DOHH2 (cell line): ENCODE data around the gene MEIOB.
A peak's percentile ranks its signal among the peaks of the same experiment; 100 is the strongest.

Experiments used
- H3F3A ChIP-seq: fragments of 200-600 bp; sonication (generic), shearing (Covaris generic); 2 replicates; pipeline ENCODE4 v1.6.0; 2016; ENCODE audit warnings: antibody characterized with exemption, mild to moderate bottlenecking; ENCODE audit not compliant: control insufficient read depth, insufficient read depth
- H3K27ac ChIP-seq: fragments of 200-600 bp; sonication (generic); 2 replicates; pipeline ENCODE4 v1.5.1; 2014; ENCODE audit warnings: low read depth, mild to moderate bottlenecking, low read length, moderate library complexity
- H3K27me3 ChIP-seq: fragments of 200-600 bp; sonication (generic); 2 replicates; pipeline ENCODE4 v1.6.1; 2014; ENCODE audit warnings: mild to moderate bottlenecking, low read length, mixed read lengths; ENCODE audit not compliant: control insufficient read depth
- H3K36me3 ChIP-seq: fragments of 200-600 bp; sonication (generic); 2 replicates; pipeline ENCODE4 v1.6.1; 2014; ENCODE audit warnings: mild to moderate bottlenecking, low read length, moderate library complexity, mixed read lengths; ENCODE audit not compliant: control insufficient read depth
- H3K4me1 ChIP-seq: fragments of 200-600 bp; sonication (generic); 2 replicates; pipeline ENCODE4 v1.6.1; 2014; ENCODE audit warnings: mild to moderate bottlenecking, low read length, mixed read lengths; ENCODE audit not compliant: control insufficient read depth
- H3K4me2 ChIP-seq: fragments of 200-600 bp; sonication (generic); 2 replicates; pipeline ENCODE4 v1.6.0; 2014; ENCODE audit warnings: mild to moderate bottlenecking, low read length, moderate library complexity
- H3K4me3 ChIP-seq: fragments of 200-600 bp; sonication (generic); 2 replicates; pipeline ENCODE4 v1.5.1; 2014; ENCODE audit warnings: mild to moderate bottlenecking, low read length, mixed read lengths
- H3K79me2 ChIP-seq: fragments of 200-600 bp; sonication (generic); 2 replicates; pipeline ENCODE4 v1.6.1; 2014; ENCODE audit warnings: mild to moderate bottlenecking, low read length, mixed read lengths; ENCODE audit not compliant: control insufficient read depth
- H3K9me2 ChIP-seq: fragments of 200-600 bp; sonication (generic); replicated peaks from 2 replicates; pipeline ENCODE4 v1.6.1; 2014; ENCODE audit warnings: mild to moderate bottlenecking, low read length, mixed read lengths; ENCODE audit not compliant: control insufficient read depth
- H3K9me3 ChIP-seq: fragments of 200-600 bp; sonication (generic); 2 replicates; pipeline ENCODE4 v1.6.1; 2014; ENCODE audit warnings: antibody characterized with exemption, low read length, mixed read lengths; ENCODE audit not compliant: control insufficient read depth, insufficient read depth
- H4K20me1 ChIP-seq: fragments of 200-600 bp; sonication (generic); 2 replicates; pipeline ENCODE4 v1.6.0; 2014; ENCODE audit warnings: low read depth, mild to moderate bottlenecking, antibody characterized with exemption, low read length, moderate library complexity; ENCODE audit not compliant: control insufficient read depth, insufficient read depth
- EZH2phosphoT487 ChIP-seq: fragments of 200-600 bp; sonication (generic); IDR thresholded peaks from 2 replicates; pipeline ENCODE4 v1.6.1; 2017; ENCODE audit warnings: borderline replicate concordance, mild to moderate bottlenecking, antibody characterized with exemption, low read length, moderate library complexity, mixed read lengths
- TF ChIP-seq, protein P1 (sequence below): fragments of 200-600 bp; sonication (generic); IDR thresholded peaks from one replicate; pipeline ENCODE4 v1.5.1; 2014; ENCODE audit warnings: antibody characterized with exemption, mild to moderate bottlenecking, low read depth, low read length; ENCODE audit not compliant: poor library complexity, severe bottlenecking

Gene MEIOB

DNA sequence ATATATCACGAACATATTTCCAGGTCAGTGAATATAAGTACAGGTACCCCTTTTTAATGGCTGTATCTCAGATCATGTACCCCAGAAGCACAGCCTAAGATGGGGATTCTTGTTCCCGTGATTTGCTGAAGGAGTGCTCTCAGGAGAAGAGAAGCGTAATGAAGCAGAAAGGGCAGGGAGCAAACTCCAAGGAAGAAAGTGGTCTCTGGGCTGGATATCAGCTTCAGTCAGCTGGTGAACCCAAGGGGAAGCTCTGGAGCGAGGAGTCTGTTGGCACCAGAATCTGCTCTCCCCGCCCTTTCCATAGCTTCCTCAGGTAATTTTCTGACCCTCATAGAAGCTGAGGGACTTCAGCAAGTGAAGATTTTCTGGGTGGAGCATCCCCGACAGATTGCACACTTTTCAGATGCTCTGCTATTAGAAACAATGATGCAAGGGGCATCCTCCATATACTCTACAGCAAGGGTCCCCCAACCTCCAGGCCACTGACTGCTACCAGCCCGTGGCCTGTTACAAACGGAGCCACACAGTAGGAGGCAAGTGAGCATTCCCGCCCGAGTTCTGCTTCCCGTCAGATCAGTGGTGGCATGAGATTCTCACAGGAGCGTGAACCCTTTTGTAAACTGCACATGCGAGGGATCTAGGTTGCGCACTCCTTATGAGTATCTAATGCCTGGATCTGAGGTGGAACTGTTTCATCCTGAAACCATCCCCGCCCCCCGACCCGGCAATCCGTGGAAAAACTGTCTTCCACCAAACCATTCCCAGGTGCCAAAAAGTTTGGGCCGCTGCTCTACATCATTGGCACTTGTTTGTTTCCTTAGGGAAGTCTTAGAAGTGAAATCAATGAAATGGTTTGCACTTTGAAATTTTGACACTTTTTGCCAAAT, 40.5 kb downstream of the MEIOB start:
- Histone ChIP-seq H3K4me2 (no peak overlapping the region), H3K4me1 (peaks cover 16% of the 10 kb centered on the region), H3K9me2 (no peaks in the 10 kb centered on the region), H4K20me1 (0 out of 2 replicates have a peak, but pooled peaks cover 7% of the 10 kb centered on the region), H3K79me2 (peaks cover 22% of the 10 kb centered on the region), H3K27ac (no peak overlapping the region), H3K36me3 (no peaks in the 10 kb centered on the region), H3F3A (peaks cover 5% of the 10 kb centered on the region; the same call in 1 of the 2 replicates), H3K27me3 (peaks cover 2% of the 10 kb centered on the region; the same call in 1 of the 2 replicates), H3K4me3 (no peak overlapping the region), H3K9me3 (no peaks in the 10 kb centered on the region)
- TF ChIP-seq, protein P1, sequence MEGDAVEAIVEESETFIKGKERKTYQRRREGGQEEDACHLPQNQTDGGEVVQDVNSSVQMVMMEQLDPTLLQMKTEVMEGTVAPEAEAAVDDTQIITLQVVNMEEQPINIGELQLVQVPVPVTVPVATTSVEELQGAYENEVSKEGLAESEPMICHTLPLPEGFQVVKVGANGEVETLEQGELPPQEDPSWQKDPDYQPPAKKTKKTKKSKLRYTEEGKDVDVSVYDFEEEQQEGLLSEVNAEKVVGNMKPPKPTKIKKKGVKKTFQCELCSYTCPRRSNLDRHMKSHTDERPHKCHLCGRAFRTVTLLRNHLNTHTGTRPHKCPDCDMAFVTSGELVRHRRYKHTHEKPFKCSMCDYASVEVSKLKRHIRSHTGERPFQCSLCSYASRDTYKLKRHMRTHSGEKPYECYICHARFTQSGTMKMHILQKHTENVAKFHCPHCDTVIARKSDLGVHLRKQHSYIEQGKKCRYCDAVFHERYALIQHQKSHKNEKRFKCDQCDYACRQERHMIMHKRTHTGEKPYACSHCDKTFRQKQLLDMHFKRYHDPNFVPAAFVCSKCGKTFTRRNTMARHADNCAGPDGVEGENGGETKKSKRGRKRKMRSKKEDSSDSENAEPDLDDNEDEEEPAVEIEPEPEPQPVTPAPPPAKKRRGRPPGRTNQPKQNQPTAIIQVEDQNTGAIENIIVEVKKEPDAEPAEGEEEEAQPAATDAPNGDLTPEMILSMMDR: no peak
- TF ChIP-seq EZH2phosphoT487: no peak

DNA sequence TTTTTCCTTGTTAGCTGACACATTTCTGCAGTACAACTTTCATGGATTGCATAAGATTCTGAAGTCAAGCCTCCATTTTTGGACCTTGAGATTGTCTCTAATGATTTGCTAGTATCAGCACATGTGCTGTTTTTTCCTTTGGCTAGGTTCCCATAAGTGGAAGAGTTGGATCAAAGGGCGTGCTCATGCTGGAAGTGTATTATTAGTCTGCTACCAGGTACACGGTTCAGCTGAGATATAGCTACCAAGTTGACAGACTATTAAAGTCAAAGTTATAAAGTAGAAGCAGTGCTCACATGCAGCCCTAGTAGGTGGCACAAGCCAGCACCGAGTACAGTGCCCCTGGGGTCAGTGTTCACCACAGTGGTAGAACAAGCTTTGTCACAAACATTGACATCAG, 41.8 kb downstream of the MEIOB start:
- H3K4me1 ChIP-seq: peaks cover 24% of the 10 kb centered on the region
- H3K27ac ChIP-seq: no peak overlapping the region
- H4K20me1 ChIP-seq: 0 out of 2 replicates have a peak, but pooled peaks cover 3% of the 10 kb centered on the region
- no peaks in the 10 kb centered on the region for H3K36me3 ChIP-seq
- H3K4me3 ChIP-seq: no peak overlapping the region
- TF ChIP-seq, protein P1: no peak
- no peak for TF ChIP-seq EZH2phosphoT487
- no peaks in the 10 kb centered on the region for H3K27me3 ChIP-seq
- no peaks in the 10 kb centered on the region for H3K9me2 ChIP-seq
- H3F3A ChIP-seq: peaks cover 5% of the 10 kb centered on the region; the same call in 1 of the 2 replicates
- no peak overlapping the region for H3K4me2 ChIP-seq
- H3K9me3 ChIP-seq: no peaks in the 10 kb centered on the region
- peaks cover 27% of the 10 kb centered on the region for H3K79me2 ChIP-seq

DNA sequence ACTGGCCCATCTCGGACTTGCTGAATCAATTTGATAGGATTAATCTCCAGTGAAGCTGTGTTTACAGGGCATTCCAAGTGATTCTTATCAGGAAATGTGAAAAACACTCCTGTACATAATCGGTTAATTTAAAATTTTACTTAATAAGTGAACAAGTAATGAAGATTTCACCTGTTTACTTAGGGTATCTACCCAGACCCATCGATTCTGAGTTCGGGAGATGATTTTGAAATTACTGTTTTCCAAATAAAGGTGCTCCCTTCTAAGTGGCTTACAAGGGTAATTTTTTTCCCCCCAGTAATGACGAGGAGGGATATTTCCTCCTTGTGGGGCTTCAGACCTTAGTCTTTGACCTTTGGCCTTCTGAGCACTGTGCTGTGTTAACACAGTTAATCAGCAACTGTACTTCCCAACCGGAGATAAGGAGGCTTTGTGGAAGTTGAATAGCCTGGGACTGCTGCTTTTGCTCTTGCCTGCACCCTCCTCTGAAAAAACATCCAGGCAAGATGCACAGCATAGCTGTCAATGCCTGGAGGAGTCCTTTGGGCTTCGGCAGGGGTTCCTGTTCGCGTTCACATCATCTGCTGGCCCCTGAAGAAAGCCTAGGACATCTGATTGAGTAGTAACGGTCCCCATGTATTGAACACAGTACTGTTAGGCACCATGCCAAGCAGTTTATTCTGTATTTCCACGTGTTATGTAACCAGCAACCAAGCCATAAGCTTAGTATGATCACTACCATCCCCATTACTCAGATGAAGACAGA, 43.1 kb downstream of the MEIOB start:
- Histone ChIP-seq H3K9me3 (no peaks in the 10 kb centered on the region), H3K36me3 (no peaks in the 10 kb centered on the region), H4K20me1 (0 out of 2 replicates have a peak, but pooled peaks cover 3% of the 10 kb centered on the region), H3K4me1 (peaks cover 24% of the 10 kb centered on the region), H3K79me2 (peaks cover 27% of the 10 kb centered on the region), H3K4me3 (peak overlapping the region; percentile 18; the same call in 1 of the 2 replicates), H3K9me2 (no peaks in the 10 kb centered on the region), H3F3A (peaks cover 10% of the 10 kb centered on the region; the same call in 1 of the 2 replicates), H3K27me3 (no peaks in the 10 kb centered on the region), H3K4me2 (peak overlapping the region; percentile 74), H3K27ac (no peak overlapping the region)
- TF ChIP-seq, protein P1: no peak
- no peak for TF ChIP-seq EZH2phosphoT487
